HG02623 (cell line): Measurements from ENCODE around the gene PCDH12.

Experiments used
- ATAC-seq: cut with Tn5 transposase; IDR thresholded peaks from one replicate; pipeline ENCODE4 v1.9.1; 2021; ENCODE audit warnings: moderate library complexity; ENCODE audit not compliant: unreplicated experiment

The PCDH12 gene

DNA sequence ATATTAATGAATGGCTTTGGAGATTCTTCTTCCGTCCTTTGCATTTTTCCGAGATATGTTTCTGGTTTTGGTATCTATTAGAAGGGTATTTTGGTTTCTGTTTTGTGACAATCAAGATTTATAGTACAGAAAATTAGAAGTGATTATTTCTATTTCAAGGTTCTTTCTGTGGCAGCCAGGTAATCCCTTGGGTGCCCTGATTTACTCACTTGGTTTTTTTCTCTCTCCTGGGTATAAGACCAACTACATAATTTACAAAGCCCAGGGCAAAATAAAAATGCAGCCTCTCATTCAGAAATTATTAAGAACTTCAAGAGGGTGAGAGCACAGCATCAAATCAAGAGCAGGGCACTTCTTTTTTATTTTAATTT lies 8.9 kb upstream of the PCDH12 start:
- no peak for ATAC-seq

DNA sequence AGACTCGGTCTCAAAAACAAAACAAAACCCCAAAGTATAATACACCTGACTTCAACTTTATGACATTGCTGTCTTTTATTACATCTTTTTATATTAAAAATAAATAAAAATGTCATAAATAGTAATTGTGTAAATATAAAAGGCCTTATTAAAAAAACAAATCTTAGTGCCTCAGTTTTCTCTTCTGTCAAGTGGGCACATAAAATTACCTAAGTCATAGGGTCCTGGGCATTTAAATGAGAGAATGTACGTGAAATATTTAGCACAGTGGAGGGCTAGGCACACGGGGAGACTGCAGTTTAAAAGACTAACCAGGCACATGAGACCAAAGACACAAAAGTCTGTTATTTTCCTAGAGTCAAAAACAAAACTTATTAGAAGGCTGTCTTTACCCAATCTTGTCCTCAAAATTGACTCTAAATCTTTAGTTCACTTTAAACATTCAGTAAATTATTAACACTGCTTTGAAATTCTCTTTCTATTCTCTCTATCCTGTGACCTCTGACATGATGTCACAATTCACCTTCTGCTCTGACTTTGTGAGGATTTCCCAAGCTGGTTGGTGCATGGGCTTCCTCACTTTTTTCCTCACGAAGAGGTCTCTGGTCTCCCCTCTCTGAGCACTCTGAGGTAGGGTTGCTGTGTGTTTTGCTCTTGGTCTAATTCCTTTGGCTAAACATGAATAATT lies 8.4 kb upstream of the PCDH12 start:
- no peak for ATAC-seq

DNA sequence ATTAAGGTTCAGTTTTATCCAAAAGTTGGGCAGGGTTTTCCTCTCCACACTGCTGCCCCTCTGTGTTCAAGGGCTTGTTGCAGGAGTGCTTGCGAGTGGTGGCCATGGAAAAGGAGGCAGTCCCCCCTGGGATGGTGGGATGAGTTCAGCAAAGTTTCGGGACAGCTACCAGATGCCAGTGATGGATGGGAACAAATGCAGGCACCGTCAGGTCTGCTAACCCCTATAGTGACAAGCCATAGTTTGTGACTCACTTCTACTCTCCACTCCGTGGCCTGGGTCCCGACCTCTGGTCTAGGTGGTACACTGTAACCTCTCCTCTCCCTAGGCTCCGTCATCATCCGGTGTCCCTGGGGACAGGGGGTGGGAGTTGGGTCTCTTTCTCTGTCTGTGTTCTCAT lies 7.1 kb upstream of the PCDH12 start:
- no peak for ATAC-seq

DNA sequence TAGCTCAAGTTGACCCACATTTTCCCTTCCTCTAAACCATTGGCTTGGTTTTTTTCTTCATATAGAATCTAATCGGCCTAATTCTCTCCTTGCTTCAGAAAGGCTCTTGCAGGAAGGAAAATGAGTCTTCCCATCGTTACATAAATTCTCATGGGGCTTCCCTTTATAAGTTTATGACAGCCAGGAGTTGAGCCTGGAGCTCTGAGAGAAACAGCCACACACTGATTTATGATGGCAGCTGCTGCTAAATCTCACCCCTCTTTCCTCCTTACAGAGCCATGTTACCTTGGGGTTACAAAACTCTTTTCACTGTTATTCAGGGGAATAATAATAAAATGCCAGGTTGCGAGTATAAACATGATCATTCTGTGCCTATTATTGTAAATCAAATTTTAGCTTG lies 5.7 kb upstream of the PCDH12 start:
- no peak for ATAC-seq

DNA sequence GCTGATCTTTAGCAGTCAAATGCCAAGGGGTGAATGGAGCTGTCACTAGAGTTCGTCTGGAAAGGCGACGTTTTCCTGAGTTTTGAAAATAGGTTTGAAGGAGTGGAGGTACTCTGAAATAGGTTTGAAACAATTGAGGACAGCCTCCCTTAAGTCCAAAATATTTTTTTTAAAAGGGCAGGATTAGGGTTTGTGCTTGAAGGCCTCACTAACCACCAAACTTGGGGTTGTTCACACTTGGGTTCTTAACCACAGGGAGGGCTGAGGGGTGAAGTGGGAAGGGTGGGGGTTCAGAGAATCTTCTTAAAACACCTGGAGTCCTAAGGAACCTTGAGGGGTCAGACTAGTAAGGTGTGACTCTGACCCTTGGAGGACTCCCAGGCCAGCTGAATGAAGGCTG lies 3.5 kb upstream of the PCDH12 start:
- ATAC-seq, result no peak

DNA sequence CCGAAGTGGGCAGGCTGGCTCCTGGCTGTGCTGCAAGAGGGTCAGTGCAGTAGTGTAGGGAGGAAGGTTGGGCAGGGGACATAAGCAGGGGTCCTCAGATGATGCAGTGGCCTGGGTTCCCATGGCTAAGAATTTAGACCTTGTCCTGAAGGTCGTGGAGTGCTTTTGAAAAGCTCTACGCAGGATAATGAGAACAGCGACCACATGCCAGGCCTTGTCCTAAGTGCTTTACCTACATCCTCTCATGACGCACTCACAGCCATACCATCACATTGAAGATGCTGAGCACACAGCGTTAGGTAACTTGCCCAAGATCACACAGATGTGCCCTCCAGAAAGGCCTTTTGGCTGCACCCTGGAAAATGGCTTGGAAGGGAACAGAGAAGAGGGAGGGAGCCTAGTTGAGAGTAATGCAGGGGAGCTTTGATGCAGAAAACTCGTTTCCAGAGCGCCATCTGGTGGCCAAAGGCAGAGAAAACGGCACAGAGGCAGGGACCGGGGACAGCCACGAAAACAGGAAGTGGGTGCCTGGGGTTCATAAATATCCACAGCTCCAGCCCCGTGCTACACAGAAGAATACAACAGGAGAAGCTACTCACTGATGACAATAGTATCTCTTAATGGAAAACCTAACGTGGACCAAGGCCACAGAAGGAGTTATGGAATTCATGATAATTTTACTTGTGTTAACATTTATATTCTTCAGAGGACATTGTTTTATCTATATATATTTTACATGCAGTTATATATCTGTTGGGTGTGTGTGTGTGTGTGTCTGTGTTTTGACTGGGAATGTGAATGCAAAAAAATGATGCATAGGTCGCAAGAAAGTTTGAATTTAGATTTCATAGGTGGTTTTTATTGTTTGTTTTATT lies 2.7 kb upstream of the PCDH12 start:
- ATAC-seq, result peak; percentile 94

DNA sequence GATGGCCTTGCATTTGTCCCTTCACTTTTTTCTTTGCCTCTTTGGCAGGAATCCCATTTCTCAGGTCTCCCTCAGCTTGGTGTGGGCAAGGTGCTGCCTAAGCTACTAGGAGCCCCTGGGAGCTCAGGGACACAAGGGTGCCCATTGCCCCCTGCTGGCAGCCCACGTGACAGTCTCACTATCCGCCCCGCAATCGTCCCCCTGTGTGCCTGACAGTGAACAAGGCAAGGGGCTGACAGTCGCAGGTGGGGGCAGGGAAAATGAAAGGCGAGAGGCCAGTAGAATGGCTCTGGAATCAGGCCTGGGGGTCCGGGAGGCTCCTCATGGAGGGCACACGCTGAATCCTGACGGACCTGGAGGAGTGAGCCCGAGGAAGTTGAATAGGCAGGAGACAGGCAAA lies 2.0 kb upstream of the PCDH12 start:
- no peak for ATAC-seq

DNA sequence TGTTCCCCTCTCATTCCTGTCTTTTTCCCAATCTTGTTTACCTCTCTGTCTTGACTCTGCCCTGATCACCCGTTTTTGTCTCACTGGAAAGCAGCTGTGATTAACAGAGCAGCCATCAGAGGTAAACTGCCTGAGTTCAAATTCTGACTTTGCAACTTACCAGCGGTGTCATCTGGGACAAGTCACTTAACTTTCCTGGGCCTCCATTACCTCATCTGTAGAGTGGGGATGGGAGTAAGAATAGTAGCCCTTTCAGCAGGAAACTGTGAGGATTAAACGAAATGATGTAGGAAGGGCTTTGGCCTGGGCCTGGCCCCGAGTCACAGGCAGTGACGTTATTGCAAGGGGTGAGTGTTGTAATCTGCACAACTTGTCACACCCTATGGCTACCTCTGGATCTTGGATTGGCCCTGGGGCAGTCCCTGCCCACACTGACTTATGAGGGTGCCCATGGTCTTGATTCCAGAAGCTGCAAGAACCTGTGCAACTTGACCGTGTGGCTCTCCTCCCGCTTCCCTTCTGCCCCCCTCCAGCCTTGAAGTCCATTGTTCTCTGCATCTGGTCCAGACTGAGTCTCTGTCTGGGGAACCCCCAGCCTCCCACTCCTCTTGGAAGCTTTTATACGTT lies 657 bp upstream of the PCDH12 start:
- ATAC-seq, result no peak

DNA sequence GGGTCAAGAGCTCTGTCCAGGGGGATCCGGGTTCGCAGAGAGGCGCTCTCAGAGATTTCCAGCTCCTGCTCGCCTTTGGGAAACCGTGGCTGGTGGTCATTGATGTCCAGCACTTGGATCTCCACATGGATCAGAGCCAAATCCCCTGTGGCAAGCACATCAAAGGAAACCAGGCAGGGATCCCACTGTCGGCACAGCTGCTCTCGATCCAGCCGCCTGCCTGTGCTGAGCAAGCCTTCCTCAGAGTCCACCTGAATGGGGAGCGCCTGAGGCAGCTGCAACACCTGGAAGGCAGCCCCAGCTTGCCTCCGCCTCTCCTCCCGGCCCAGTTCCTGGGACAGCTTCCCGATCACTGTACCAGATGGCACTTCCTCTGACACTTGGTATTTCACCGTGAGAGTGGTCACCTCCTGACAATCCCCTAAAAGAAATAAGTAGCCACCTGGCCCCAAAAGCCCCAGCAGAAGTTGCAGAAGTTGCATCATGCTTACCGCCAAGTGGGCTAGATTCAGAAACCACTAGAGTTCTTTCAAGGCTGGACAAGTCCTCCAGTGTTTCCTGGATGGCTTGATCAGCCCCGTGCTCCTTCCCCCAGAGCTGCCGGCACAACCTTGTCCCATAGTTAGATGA lies 520 bp downstream of the PCDH12 start:
- no peak for ATAC-seq

DNA sequence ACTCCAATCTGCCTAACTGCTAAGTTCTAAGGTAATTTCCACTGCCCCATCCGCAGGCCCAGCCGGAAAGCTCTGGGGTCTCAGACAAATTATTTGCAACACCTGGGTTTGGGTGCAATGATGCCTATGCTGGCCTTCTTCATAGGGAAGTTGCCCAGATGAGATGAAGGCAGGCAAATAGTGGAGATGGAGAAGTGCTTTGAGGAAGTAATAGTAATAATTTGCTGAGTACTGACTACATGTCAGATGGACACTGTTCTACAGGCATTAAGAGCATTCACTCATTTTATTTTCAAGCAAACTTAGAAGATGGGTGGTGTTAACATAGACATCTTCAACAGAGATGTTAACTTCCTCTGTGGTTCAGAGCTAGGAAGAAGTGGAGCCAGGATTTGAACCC lies 3.8 kb downstream of the PCDH12 start:
- no peak for ATAC-seq

DNA sequence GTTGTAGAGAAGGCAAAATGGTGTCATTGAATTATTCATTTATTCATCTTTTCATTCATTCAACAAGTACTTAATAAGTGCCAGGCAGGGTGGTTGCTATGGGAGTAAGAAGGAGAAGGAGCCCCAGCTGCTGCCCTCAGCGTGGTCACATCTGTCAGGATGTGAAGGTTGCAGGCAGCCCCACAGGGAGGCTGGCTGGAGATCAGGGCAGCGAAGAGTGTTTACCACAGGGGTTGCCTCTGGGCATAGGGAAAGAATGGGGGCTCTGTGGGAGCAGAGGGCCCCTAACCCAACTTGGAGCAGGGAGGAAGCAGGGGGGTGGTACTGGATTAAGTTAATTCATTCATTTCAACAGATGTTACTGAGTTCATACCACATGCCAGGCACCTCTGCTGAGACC lies 6.0 kb downstream of the PCDH12 start:
- ATAC-seq, result no peak

DNA sequence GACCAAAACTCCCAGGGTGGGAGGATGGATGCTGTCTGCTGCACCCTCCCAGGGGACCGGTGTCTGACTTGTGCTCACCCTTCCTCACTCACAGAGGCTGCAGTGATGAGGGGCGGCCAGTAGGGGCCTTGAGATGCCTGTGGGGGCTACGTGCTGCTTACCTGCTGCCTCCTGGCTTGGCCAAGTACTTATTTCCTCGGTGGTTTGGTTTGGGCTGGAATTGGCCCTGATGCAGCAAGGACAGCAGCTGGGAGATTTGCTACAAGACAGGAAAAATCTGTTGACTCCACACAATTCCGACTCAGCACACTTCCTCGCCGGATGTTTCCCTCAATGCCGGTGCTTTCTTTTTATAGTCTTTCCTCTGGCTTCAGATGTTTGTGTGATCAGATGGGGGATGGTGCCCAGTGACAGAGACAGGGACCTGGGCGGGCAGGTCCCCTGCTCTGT lies 6.6 kb downstream of the PCDH12 start:
- ATAC-seq, result peak; percentile 61

DNA sequence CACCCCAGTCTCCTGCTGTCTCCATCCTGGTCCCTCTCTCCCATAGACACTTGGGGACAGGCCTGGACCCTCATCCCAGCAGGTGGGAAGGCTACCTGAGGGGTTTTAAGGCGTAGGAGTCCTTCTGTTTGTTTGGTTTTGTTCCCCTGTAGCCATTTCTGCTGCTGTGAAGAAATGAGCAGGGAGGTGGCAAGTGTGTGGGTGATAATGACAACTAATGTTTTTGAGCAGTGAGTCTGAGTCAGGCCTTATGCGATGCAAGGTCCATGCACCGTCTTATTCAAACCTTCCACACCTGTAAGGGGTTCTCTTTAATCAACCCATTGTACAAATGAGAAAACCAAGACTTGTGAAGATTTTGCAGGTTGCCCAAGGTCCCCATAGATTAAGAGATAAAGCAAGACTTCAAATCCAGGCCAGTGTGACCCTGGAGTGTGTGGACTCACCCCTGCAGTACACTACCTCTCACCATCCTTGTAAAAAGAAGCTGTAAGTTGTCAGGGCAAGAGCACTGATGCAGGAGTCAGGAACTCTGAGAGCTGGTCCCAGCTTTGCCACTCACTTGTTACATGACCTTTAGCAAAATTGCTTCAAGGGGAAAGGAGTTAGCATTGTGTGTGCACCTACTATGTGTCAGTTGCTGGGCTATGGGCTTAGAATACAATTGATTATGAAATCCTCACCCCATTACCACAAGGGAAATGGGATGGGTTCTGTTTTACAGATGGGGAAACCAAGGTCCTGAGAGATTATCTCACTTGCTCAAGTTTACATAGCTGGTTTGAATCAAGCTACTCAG lies 7.6 kb downstream of the PCDH12 start:
- no peak for ATAC-seq

DNA sequence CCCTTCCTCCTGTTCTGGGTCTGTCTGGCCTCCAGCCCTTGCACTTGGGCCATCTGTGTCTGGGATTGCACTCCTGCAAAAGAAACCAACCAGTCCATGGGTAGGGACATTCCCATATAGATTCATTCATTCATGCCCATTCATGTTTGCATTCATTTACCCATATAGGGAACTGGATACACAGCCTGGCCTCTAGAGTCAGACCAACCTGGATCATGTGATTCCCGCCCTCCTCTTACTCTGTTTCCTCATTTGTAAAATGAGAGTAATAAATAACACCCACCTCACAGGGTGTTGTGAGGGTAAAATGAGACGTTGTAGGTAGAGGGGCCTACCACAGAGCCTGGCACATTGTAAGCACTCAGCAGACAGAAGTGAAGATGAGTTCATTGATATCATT lies 8.5 kb downstream of the PCDH12 start:
- no peak for ATAC-seq

DNA sequence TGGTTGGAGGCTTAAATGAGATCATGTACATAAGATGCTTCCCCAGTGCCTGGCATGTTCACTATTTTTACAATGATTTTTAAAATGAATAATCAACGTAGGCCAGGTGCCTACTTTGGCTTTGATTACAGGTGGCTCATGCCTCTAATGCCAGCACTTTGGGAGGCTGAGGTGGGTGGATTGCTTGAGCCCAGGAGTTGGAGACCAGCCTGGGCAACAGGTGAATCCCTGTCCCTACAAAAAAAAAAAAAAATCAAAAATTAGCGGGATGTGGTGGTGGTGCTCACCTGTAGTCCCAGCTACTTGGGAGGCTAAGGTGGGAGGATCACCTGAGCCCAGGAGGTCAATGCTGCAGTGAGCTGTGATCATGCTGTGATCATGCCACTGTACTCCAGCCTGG lies 9.2 kb downstream of the PCDH12 start:
- no peak for ATAC-seq

DNA sequence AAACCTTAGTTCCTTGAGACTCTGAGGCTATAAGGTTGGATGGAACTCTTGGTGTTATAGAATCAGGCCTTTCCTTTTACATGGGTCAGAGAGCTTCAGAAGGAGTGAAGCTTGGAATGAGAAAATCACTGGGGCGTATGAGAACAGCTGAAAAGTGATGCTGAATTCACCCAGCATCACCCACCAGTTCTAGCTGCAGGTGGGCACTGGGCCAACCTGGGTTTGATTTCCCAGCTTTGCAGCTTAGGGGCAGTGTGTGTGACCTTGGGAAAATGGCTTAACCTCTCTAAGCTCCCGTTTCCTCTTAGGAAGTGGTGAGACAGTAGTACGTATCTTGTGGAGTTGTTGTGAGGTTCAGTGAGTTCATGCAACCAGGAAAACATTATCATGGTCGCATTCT lies 10.7 kb downstream of the PCDH12 start:
- ATAC-seq, result no peak

DNA sequence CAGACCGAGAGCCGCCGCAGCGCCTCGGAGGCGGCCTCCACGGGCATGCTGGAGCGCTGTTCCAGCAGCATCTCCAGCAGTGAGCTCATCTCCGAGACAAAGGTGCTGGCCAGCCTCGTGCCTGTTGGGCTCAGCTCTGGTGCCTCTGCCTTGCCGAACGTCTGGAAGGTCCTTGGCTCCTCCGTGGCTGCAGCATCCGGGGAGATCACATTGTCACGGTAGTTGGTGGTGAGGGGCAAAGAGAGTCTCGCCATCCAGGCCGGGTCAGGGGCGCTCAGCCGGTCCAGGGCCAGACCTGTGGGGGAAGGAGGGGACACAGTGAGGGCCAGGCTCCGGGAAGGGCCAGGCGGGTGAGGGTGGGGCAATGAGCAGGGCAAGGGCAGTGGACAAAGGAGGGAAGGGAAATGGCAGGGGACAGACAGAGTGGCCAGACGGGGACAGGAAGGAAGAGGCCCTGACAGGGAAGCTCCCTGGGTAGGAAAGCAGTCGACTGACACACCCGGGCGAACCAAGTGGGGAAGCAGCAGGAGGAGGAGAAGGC lies 12.4 kb downstream of the PCDH12 start:
- no peak for ATAC-seq

DNA sequence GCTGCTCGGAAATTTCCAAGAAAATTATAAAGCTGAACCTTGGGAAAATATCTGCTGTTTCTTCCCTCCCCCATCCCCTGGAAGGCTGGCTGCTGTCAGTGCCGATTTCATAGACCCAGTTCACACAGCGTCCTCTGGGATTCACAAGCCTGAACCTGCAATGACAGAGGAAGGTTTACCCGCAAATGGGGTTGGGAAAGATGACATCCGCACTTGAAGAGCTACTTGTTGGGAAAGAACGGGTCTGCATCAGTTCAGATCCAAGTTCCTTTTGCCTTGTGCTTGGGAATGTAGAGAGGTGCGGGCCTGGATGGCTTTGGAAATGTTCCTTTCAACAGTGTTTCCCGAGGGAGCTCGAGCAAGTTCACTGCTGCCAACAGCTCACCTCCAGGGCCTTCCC lies 13.9 kb downstream of the PCDH12 start:
- ATAC-seq, result no peak

DNA sequence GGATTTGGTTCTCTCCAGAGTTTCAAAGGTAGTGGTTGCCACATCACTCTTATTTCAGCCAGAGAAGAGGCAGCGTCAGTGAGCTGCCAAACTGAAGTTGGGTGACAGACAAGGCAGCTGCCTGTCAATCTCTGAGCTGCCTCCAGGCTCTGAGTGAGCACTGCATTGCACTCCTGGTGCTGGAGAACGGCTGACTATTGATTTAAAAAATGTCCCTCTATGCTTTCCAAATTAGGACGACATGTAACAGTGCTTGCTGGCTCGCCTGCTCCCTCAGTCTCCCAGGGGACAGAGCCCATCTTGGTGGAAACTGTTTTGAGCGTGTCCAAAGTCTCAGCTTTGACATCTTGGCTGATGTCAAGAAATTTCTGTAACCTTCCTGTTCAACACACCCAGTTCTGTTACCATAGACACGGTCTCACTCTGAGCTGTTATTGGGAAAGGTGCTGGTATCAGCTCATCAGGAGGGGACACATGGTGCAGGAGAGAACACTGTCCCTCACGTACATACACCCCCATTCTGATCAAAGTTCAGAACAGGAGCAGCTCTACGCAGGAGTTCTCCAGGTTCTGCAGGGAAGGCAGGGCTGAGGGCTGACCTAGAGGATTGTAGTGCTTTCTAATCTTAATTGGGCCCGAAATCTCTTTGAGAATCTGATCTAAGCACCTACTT lies 15.7 kb downstream of the PCDH12 start:
- no peak for ATAC-seq

DNA sequence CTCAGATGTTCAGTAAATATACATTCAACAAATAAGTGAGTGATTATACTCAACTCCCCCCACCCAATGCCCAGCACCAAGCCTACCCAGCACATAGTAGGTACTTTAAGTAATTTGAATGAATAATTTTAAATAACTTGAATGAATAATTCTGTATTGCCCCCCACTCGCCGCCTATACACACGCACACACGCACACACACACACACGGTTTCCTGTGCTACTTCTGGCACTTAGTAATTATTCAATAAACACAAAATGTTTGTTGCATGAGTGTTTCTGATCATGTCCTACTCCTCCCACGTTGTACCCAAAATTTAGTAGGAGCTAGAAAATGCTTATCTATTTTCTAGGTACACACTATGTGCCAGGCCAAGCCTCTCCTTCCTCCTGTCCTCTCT lies 16.2 kb downstream of the PCDH12 start:
- ATAC-seq, result no peak
